ENCODE data around the gene CITED2.

CITED2 gene

DNA sequence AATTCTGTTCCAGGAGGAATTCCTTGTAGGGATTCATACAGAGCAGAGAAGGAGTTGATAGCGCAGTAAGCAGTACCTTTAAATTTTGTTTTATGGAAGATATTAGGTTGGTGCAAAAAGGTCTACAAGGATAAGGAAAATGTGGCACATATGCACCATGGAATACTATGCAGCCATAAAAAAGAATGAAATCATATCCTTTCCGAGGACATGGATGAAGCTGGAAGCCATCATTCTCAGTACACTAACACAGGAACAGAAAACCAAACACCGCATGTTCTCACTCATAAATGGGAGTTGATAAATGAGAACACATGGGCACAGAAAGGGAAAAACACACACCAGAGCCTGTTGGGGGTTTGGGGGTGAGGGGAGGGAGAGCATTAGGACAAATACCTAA is 45.2 kb downstream of the CITED2 start:
- Histone ChIP-seq H3K4me2 (ENCODE audit: low read depth, low read length, poor library complexity, severe bottlenecking) (no peak overlapping the region), H2AFZ (ENCODE audit: low read length) (no peak overlapping the region), H3K36me3 (ENCODE audit: insufficient read depth, low read length) (no peaks in the 10 kb centered on the region), H4K20me1 (ENCODE audit: insufficient read depth, low read length, poor library complexity, severe bottlenecking) (no peaks in the 10 kb centered on the region), H3F3A (ENCODE audit: low read depth) (no peaks in the 10 kb centered on the region), H3K79me2 (ENCODE audit: insufficient read depth, low read length) (no peaks in the 10 kb centered on the region), H3K4me1 (ENCODE audit: insufficient read depth, low read length, poor library complexity, severe bottlenecking) (peaks cover 13% of the 10 kb centered on the region), H3K9me2 (replicated peaks; ENCODE audit: low read depth, low read length) (no peaks in the 10 kb centered on the region), H3K9ac (ENCODE audit: low read depth, low read length, poor library complexity, severe bottlenecking) (no peak overlapping the region), H3K9me3 (ENCODE audit: insufficient read depth, low read depth, low read length) (no peaks in the 10 kb centered on the region), H3K27me3 (ENCODE audit: insufficient read depth, low read length, poor library complexity, severe bottlenecking) (no peaks in the 10 kb centered on the region), H3K4me3 (ENCODE audit: low read length, poor library complexity, severe bottlenecking) (no peak overlapping the region)
- no peak for TF ChIP-seq EZH2phosphoT487 (IDR thresholded peaks at IDR 0.05; ENCODE audit: borderline replicate concordance)
- TF ChIP-seq, protein P1, sequence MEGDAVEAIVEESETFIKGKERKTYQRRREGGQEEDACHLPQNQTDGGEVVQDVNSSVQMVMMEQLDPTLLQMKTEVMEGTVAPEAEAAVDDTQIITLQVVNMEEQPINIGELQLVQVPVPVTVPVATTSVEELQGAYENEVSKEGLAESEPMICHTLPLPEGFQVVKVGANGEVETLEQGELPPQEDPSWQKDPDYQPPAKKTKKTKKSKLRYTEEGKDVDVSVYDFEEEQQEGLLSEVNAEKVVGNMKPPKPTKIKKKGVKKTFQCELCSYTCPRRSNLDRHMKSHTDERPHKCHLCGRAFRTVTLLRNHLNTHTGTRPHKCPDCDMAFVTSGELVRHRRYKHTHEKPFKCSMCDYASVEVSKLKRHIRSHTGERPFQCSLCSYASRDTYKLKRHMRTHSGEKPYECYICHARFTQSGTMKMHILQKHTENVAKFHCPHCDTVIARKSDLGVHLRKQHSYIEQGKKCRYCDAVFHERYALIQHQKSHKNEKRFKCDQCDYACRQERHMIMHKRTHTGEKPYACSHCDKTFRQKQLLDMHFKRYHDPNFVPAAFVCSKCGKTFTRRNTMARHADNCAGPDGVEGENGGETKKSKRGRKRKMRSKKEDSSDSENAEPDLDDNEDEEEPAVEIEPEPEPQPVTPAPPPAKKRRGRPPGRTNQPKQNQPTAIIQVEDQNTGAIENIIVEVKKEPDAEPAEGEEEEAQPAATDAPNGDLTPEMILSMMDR (conservative IDR thresholded peaks at IDR 0.05; ENCODE audit: low read length): no peak

DNA sequence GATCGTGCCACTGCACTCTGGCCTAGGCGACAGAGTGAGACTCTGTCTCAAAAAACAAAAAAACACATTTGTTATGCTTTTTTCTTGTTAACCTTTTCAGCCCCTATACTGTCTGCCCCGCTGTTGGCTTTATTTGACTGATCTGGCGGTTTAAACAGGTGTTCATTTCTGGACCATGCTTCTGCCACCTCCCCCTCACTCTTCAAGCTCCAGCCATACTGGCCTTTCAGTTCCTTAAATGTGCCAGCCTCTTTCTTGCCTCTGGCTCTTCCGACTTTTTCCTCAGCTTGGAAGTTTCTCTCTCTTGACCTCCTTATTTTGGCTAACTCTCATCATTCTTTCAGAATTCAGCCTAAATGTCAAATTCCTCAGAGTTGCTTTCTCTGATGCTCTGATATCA is 47.4 kb downstream of the CITED2 start:
- H2AFZ ChIP-seq (ENCODE audit: low read length): no peak overlapping the region
- H3K27me3 ChIP-seq (ENCODE audit: insufficient read depth, low read length, poor library complexity, severe bottlenecking): no peaks in the 10 kb centered on the region
- H3K4me2 ChIP-seq (ENCODE audit: low read depth, low read length, poor library complexity, severe bottlenecking): no peak overlapping the region
- no peaks in the 10 kb centered on the region for H3F3A ChIP-seq (ENCODE audit: low read depth)
- H3K36me3 ChIP-seq (ENCODE audit: insufficient read depth, low read length): no peaks in the 10 kb centered on the region
- H4K20me1 ChIP-seq (ENCODE audit: insufficient read depth, low read length, poor library complexity, severe bottlenecking): no peaks in the 10 kb centered on the region
- no peak overlapping the region for H3K4me3 ChIP-seq (ENCODE audit: low read length, poor library complexity, severe bottlenecking)
- peaks cover 13% of the 10 kb centered on the region for H3K4me1 ChIP-seq (ENCODE audit: insufficient read depth, low read length, poor library complexity, severe bottlenecking)
- no peaks in the 10 kb centered on the region for H3K9me3 ChIP-seq (ENCODE audit: insufficient read depth, low read depth, low read length)
- H3K9me2 ChIP-seq (replicated peaks; ENCODE audit: low read depth, low read length): no peaks in the 10 kb centered on the region
- no peaks in the 10 kb centered on the region for H3K79me2 ChIP-seq (ENCODE audit: insufficient read depth, low read length)
- no peak overlapping the region for H3K9ac ChIP-seq (ENCODE audit: low read depth, low read length, poor library complexity, severe bottlenecking)
- no peak for TF ChIP-seq EZH2phosphoT487 (IDR thresholded peaks at IDR 0.05; ENCODE audit: borderline replicate concordance)
- TF ChIP-seq, protein P1 (conservative IDR thresholded peaks at IDR 0.05; ENCODE audit: low read length): no peak

GRCh38 chr6:139325686-139326085 is 48.8 kb downstream of the CITED2 start:
- no peaks in the 10 kb centered on the region for H3K79me2 ChIP-seq (ENCODE audit: insufficient read depth, low read length)
- H3K4me2 ChIP-seq (ENCODE audit: low read depth, low read length, poor library complexity, severe bottlenecking): peak overlapping the region; percentile 50
- H3K9me2 ChIP-seq (replicated peaks; ENCODE audit: low read depth, low read length): no peaks in the 10 kb centered on the region
- peak overlapping the region; percentile 22 for H3K4me3 ChIP-seq (ENCODE audit: low read length, poor library complexity, severe bottlenecking)
- peak overlapping the region; percentile 77 for H2AFZ ChIP-seq (ENCODE audit: low read length)
- no peaks in the 10 kb centered on the region for H3K27me3 ChIP-seq (ENCODE audit: insufficient read depth, low read length, poor library complexity, severe bottlenecking)
- H3K4me1 ChIP-seq (ENCODE audit: insufficient read depth, low read length, poor library complexity, severe bottlenecking): peaks cover 13% of the 10 kb centered on the region
- H3K36me3 ChIP-seq (ENCODE audit: insufficient read depth, low read length): no peaks in the 10 kb centered on the region
- peak overlapping the region; percentile 17 for H3K9ac ChIP-seq (ENCODE audit: low read depth, low read length, poor library complexity, severe bottlenecking)
- no peaks in the 10 kb centered on the region for H4K20me1 ChIP-seq (ENCODE audit: insufficient read depth, low read length, poor library complexity, severe bottlenecking)
- TF ChIP-seq, protein P1 (conservative IDR thresholded peaks at IDR 0.05; ENCODE audit: low read length): no peak
- TF ChIP-seq EZH2phosphoT487 (IDR thresholded peaks at IDR 0.05; ENCODE audit: borderline replicate concordance): no peak
- no peaks in the 10 kb centered on the region for H3K9me3 ChIP-seq (ENCODE audit: insufficient read depth, low read depth, low read length)
- H3F3A ChIP-seq (ENCODE audit: low read depth): no peaks in the 10 kb centered on the region

Data from Loucy (cell line).